ENCODE results near the gene SEC14L2. TPM values are rescaled to one million over a fixed set of nuclear protein-coding genes. Genes with fewer than 3 reads are reported as not detected.

Gene SEC14L2
- total and polyA plus RNA-seq, 10 of the 15 experiments (the other 5 are each of a cell fraction or from before 2014, with no cell fraction given) = 0.08 to 4.0 (median 0.48) TPM

GRCh38 chr22:30433227-30433626, 36.4 kb downstream of the SEC14L2 start:
- Histone ChIP-seq H3K4me2 (ENCODE audit: control insufficient read depth, insufficient read depth) (no peak overlapping the region), H3K27ac (ENCODE audit: control insufficient read depth, insufficient read depth) (no peak overlapping the region), H3K79me2 (ENCODE audit: control insufficient read depth, insufficient read depth, low read length) (no peaks in the 10 kb centered on the region), H3K36me3 (ENCODE audit: control insufficient read depth in 2 of 2, insufficient read depth in 2 of 2, low read length in 1 of 2) (peaks cover 3 to 6% of the 10 kb centered on the region in 2 experiments; a peak in 2 of 4 replicates), H3K4me1 (ENCODE audit: control insufficient read depth, insufficient read depth, low read length) (peaks cover 8% of the 10 kb centered on the region), H3K9me3 (replicated peaks; ENCODE audit: control insufficient read depth, insufficient read depth, low read length) (peaks cover 8% of the 10 kb centered on the region; the same call in 2 of the 3 replicates), H2AFZ (ENCODE audit: control insufficient read depth, low read depth, low read length) (no peak overlapping the region), H3K27me3 (replicated peaks in 1 of 2; ENCODE audit: control insufficient read depth in 2 of 2, insufficient read depth in 2 of 2, low read length in 1 of 2) (no peaks in the 10 kb centered on the region), H3K4me3 (no peak overlapping the region), H4K20me1 (ENCODE audit: control insufficient read depth, insufficient read depth) (no peaks in the 10 kb centered on the region), H3K9ac (ENCODE audit: control insufficient read depth, insufficient read depth, low read length) (no peak overlapping the region)
- intact Hi-C loops (cut with micrococcal nuclease; ENCODE audit: unreplicated experiment) (no loop called here), in situ Hi-C loops (cut with MboI) (no loop called here)
- BruUV-seq (replicated peaks) = no TSS peak
- whole genome bisulfite sequencing (ENCODE audit: insufficient coverage, insufficient replicate concordance, low lambda C conversion rate, missing lambda C conversion rate) = 78% methylated on average over 3 of the region's 3 CpGs
- ChIA-PET CTCF (interaction anchor here (0.8 to 3.8 kb wide), 6 partner anchors 9 to 171 kb away, joined by 3 to 21 read pairs (median 4); partner anchors contain the start of gene MTFP1), SMC1A (ENCODE audit: uncharacterized antibody, unreplicated experiment) (interaction anchor here (1.2 to 2.2 kb wide), 3 partner anchors 9 to 12 kb away, joined by 4 to 11 read pairs (median 5); no protein-coding TSS in a partner anchor), POLR2A (interaction anchor here (1.5 kb wide), 1 partner anchor 10 kb away, joined by 8 read pairs; no protein-coding TSS in a partner anchor), RAD21 (ENCODE audit: unreplicated experiment) (interaction anchor here (0.9 to 1.4 kb wide), 2 partner anchors 40 to 145 kb away, joined by 3 read pairs; no protein-coding TSS in a partner anchor)
- TF ChIP-seq RCOR1 (conservative IDR thresholded peaks at IDR 0.05; ENCODE audit: low read depth, low read length) (no peak), HSF1 (IDR thresholded peaks at IDR 0.05; ENCODE audit: low read depth, low read length) (no peak), POLR2AphosphoS5 (IDR thresholded peaks at IDR 0.05; ENCODE audit: low read length) (no peak), TCF3 (IDR thresholded peaks at IDR 0.05; ENCODE audit: borderline replicate concordance, insufficient read depth, low read depth, low read length) (no peak), NRF1 (conservative IDR thresholded peaks at IDR 0.05; ENCODE audit: low read depth, low read length) (no peak), EED (IDR thresholded peaks at IDR 0.05; ENCODE audit: low read depth) (no peak), ATF3 (IDR thresholded peaks at IDR 0.05; ENCODE audit: borderline replicate concordance, extremely low read depth, low read depth, low read length) (no peak), SMAD5 (IDR thresholded peaks at IDR 0.05; ENCODE audit: low read depth) (no peak), CEBPZ (IDR thresholded peaks at IDR 0.05; ENCODE audit: low read depth, low read length) (no peak), TARDBP (IDR thresholded peaks at IDR 0.05; ENCODE audit: borderline replicate concordance) (no peak), TAF1 (IDR thresholded peaks at IDR 0.05; ENCODE audit: borderline replicate concordance, low read depth, low read length) (no peak), ZBED1 (IDR thresholded peaks at IDR 0.05; ENCODE audit: borderline replicate concordance) (no peak), ZNF274 (IDR thresholded peaks at IDR 0.05; ENCODE audit: insufficient read depth, insufficient read length) (no peak), RELB (IDR thresholded peaks at IDR 0.05; ENCODE audit: low read depth) (no peak), FOXM1 (IDR thresholded peaks at IDR 0.05; ENCODE audit: low read depth, low read length) (no peak)
- ATAC-seq (no peak), FAIRE-seq (no peak), DNase-seq (ENCODE audit: low read depth, low spot score) (no peak)

Data from GM12878 (cell line).